ENCODE measurements around the gene SMAD3.
A peak's percentile ranks its signal among the peaks of the same experiment; 100 is the strongest.

The SMAD3 gene

GRCh38 chr15:67036775-67037555, 28.4 kb upstream of the SMAD3 start:
- DNase-seq = no peak

DNA sequence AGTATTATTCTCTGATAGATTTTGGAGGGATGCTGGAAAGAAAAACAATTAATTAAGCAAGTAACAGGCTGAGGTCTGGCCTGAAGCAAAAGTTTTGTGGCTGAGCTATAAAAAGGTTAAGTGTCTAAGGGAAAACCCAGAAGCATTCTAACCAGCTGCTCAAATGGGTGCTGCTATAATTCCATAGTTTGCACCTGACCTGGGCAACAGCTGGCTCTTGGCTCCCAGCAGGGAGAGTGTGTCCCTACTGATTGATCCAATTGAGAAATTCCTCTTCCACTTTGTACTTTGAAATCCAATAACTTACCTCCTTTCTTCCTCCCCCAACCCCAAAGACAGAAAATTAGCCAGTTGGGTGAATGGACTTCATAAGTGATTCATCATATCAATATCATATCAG, 27.7 kb upstream of the SMAD3 start:
- DNase-seq = no peak

- no peak for DNase-seq
Measured at GRCh38 chr15:67038736-67039135, 26.7 kb upstream of the SMAD3 start.

DNA sequence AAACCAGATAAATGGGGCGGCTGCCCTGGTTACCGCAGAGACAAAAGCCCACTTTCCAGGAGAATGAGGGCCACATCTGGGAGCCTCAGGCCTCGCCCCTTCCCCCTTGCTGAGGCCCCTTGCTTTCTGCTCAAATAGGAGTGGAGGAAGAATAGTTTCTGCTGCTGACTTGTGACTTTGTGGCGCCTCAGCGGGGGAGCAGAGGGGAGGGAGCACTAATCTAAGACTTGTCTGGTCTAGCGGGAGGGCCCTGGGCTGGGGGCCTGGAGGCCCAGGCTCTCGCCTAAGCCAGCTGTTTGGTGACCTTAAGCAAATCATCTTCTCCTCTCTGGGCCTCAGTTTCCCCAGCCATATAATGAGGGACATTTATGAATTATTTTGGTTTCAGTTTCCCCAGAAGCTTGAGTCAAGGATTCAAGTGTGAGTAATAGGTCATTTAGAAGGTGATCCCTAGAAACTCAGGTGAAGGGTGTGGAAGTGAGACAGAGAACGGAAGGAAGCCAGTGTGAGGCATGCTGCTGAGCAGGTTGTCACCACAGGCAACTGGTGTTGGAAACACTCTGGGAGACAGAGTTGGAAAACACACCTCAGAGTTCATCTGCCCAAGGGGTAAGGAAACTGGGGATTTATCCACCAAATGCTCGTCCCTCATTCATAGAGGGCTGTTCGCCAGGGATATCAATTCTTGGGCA, 25.9 kb upstream of the SMAD3 start:
- DNase-seq = no peak

DNA sequence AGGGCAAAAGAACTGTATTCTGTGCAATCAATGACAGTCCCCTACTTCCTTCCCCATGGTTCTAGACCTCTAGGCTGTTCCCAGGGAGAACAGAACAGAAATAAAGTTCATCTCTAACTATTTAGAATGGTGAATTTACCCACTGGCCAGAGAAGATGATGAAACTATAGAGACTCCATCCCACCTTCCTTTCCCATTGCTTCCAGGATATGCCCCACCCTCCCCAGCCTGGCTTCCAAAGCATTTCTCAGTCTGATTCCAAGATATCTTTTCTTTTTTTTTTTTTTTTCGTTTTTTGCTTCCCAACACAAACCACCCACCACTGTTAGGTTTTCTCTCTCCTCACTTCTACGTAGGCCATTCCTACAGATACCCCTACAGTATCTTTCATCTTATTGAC, 25.1 kb upstream of the SMAD3 start:
- DNase-seq = no peak

DNA sequence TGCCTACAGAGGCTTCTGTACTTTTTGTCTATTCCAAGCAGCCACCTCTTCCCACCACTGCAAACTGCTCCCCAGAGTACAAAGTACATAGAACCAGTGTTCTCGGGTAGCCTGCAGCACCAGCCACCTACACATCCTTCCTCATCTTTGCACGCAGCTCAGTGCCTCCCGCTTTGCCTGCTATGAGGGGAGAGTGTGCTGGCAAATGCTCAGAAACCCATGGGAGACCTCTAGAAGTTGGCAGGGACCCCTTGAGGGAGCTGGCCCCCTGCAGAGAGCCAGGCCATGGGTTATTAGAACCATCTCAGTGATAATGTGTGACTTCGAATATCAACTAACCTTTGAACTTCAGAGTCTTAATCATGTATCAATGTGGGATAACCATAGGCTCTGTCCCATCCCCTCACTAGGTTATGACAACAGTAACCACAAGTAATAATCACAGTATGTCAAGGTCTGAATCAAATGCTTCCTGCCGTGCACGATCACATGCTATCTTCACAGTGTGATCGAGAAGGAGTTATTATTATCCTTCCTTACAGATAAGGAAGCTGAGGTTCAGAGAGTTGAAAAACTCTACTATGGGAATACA, 22.8 kb upstream of the SMAD3 start:
- peak; percentile 55 for DNase-seq

- DNase-seq = peak; percentile 95
Measured at GRCh38 chr15:67043939-67044771, 21.2 kb upstream of the SMAD3 start.

- no peak for DNase-seq
Measured at GRCh38 chr15:67047149-67047661, 18.2 kb upstream of the SMAD3 start.

- DNase-seq = peak; percentile 86
Measured at GRCh38 chr15:67048281-67049279, 16.8 kb upstream of the SMAD3 start.

- DNase-seq = peak; percentile 84
Measured at GRCh38 chr15:67049351-67050044, 15.9 kb upstream of the SMAD3 start.

DNA sequence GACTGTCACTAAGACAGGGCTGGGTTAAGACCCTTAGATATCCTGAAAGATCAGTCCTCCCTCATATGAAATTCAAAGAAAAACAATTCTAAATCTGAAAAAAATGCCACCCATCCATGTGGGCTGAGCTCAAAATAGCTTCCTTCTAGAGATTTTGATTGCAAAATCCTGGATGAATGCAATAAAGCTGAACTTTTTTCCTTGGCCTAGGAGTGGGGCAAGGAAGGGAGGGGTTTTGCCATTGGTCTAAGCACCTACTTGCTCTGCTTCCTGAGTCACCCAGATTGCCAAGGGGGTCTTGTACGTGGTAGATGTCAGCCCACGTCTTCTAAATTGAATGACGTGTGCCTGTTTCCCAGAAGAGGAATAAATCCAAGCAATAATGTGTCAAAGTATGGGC, 15.3 kb upstream of the SMAD3 start:
- DNase-seq = peak; percentile 70

GRCh38 chr15:67050522-67051087, 14.8 kb upstream of the SMAD3 start:
- no peak for DNase-seq

GRCh38 chr15:67051088-67052045, 14.0 kb upstream of the SMAD3 start:
- no peak for DNase-seq

DNA sequence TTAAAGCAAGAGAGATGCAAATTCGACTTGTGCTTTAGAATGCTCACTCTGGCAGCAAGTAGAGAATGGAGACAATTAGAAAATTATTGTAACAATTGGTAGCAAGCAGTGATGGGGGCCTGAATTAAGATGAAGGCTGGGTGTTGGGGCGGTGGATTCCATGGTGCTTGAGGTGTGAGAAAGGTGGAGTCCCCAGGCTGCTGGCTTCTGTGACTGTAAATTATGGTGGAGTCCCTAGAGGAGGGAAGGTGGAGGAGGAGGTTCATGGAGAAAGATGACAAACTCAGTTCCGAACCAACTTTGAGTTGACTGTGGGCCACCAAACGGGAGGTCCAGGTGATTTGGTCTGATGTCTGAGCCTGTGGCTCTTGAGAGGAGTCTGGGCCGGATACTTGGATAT, 10.7 kb upstream of the SMAD3 start:
- no peak for DNase-seq

DNA sequence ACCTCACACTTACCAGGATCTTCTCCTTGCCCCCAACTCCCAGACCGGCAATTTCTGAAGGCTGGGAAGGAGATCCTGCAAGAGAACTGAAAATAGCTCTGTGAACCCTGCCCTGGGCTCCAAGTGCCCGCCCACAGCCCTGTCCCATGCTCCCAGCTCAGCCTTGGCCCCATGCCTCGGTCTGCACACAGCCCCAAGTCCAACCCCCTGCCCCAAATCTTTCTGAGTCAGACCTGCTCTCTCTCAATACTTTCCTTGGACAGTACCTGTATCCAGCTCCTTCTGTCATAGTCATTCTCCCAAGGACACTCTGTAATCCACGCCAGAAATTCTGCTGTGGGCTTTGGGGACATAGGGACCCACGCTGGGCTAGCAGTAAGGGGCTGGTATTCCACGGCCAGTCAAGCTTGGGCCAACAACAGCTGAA, 6.3 kb upstream of the SMAD3 start:
- DNase-seq = no peak

GRCh38 chr15:67061811-67062368, 3.5 kb upstream of the SMAD3 start:
- no peak for DNase-seq

DNA sequence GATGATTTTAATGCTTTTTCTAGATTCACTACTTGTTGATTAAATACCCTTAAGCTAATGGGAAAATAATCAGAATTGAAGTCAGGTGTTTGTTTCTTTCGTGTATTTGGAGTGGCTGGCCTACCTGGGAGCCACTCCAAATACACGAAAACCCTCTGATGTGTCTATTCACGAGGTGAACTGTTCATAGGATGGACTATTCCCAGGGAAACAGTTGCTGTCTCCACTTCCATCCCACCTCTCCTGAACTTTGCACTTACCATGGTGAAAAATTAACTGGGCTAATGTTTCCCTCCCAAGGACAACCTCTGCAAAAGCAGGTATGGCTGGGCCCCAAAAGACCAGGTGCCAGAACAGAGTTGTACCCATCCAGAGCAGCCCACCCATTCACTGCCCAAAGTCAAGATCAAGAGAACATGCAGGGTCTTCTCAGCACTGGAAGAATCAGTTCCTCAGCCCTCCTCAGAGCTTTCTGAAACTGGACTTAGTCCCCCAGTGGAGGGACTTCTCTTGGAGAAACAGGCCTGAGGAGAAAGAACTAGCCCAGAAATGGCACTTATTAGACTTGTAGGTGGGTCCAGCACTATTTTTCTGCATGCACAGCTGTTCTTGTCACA, 2.9 kb upstream of the SMAD3 start:
- no peak for DNase-seq

Data from fibroblast of skin of right quadriceps (primary cell).